OCI-LY7 (cell line): Measurements from ENCODE around the gene NPHS2. TPM values are rescaled to one million over a fixed set of nuclear protein-coding genes. Genes with fewer than 3 reads are reported as not detected.

ENCODE experiments used
- BruUV-seq: library from RNA; stranded (reverse); fragments of 400-500 nt; replicated peaks from 2 replicates; lab custom pipeline; 2021; lab: Mats Ljungman, UMichigan
- CTCF ChIA-PET: fragments of 300-600 bp; sonication (Branson Sonifier 250); formaldehyde crosslinking; loops from one replicate; lab custom pipeline; 2022; ENCODE audit warnings: antibody characterized with exemption; ENCODE audit not compliant: unreplicated experiment; lab: Charles Lee
- POLR2A ChIA-PET: fragments of 300-600 bp; sonication (Branson Sonifier 250); formaldehyde crosslinking; loops from one replicate; lab custom pipeline; 2022; ENCODE audit warnings: antibody characterized with exemption; lab: Charles Lee
- DNase-seq: peaks from one replicate; pipeline ENCODE4 v3.0.0-alpha.2; 2015; ENCODE audit warnings: low spot score
- H2AFZ ChIP-seq: fragments of 200-600 bp; sonication (generic), shearing (Covaris generic); 2 replicates; pipeline ENCODE4 v1.6.1; 2014; ENCODE audit warnings: mild to moderate bottlenecking, antibody characterized with exemption, low read length, moderate library complexity
- H3K27ac ChIP-seq: fragments of 200-600 bp; sonication (generic); 2 replicates; pipeline ENCODE4 v1.5.1; 2014; ENCODE audit warnings: mixed run types, low read depth, mild to moderate bottlenecking, moderate library complexity, low read length, inconsistent platforms; ENCODE audit not compliant: poor library complexity, severe bottlenecking
- H3K36me3 ChIP-seq: fragments of 200-600 bp; sonication (generic); 2 replicates; pipeline ENCODE4 v1.6.1; 2014; ENCODE audit warnings: mild to moderate bottlenecking, antibody characterized with exemption, low read length, moderate library complexity, mixed read lengths; ENCODE audit not compliant: insufficient read depth
- H3K4me1 ChIP-seq: fragments of 200-600 bp; sonication (generic); 2 replicates; pipeline ENCODE4 v1.5.1; 2014; ENCODE audit warnings: mild to moderate bottlenecking, low read length; ENCODE audit not compliant: insufficient read depth, poor library complexity, severe bottlenecking
- H3K4me2 ChIP-seq: fragments of 200-600 bp; sonication (generic); 2 replicates; pipeline ENCODE4 v1.6.1; 2014; ENCODE audit warnings: mild to moderate bottlenecking, low read length
- H3K4me3 ChIP-seq: fragments of 200-600 bp; sonication (generic); 2 replicates; pipeline ENCODE4 v1.5.1; 2014; ENCODE audit warnings: mild to moderate bottlenecking, low read depth, low read length; ENCODE audit not compliant: poor library complexity, severe bottlenecking
- H3K79me2 ChIP-seq: fragments of 200-600 bp; sonication (generic); 2 replicates; pipeline ENCODE4 v1.6.1; 2016; ENCODE audit warnings: low read depth, mild to moderate bottlenecking, low read length, moderate library complexity, mixed read lengths; ENCODE audit not compliant: insufficient read depth
- H3K9me2 ChIP-seq: fragments of 200-600 bp; sonication (generic); 2 replicates; pipeline ENCODE4 v1.6.1; 2016; ENCODE audit warnings: mild to moderate bottlenecking, low read length, mixed read lengths; ENCODE audit not compliant: insufficient read depth
- H3K9me3 ChIP-seq: fragments of 200-600 bp; sonication (generic); 2 replicates; pipeline ENCODE4 v1.6.1; 2014; ENCODE audit warnings: mild to moderate bottlenecking, mixed run types, low read length, mixed read lengths
- H4K20me1 ChIP-seq: fragments of 200-600 bp; sonication (generic); 2 replicates; pipeline ENCODE4 v1.6.1; 2014; ENCODE audit warnings: mild to moderate bottlenecking, antibody characterized with exemption, low read length, moderate library complexity, mixed read lengths; ENCODE audit not compliant: insufficient read depth
- EZH2phosphoT487 ChIP-seq: fragments of 200-600 bp; sonication (generic); IDR thresholded peaks from 2 replicates; pipeline ENCODE4 v1.6.1; 2018; ENCODE audit warnings: low read depth, borderline replicate concordance, mild to moderate bottlenecking, mixed run types, antibody characterized with exemption, low read length, moderate library complexity, mixed read lengths
- intact Hi-C: fragments of 100-400 bp; cut with micrococcal nuclease; formaldehyde crosslinking; loops from one replicate; pipeline ENCODE4 v1.10.0; 2022; ENCODE audit not compliant: unreplicated experiment
- total RNA-seq, 2 experiments: library from RNA; depleted of rRNA in 1 of 2; stranded (reverse); fragments of >200 nt in 1 of 2; shearing (Covaris generic) in 1 of 2; gene quantifications; 2 replicates each; pipeline ENCODE4 v1.2.3, GENCODE V29; 2014 to 2022
- TF ChIP-seq, protein P1 (sequence below): fragments of 200-600 bp; sonication (generic); conservative IDR thresholded peaks from 2 replicates; pipeline ENCODE4 v1.5.1; 2014; ENCODE audit warnings: mild to moderate bottlenecking, antibody characterized with exemption, low read length, moderate library complexity, mixed read lengths

Gene NPHS2
- total RNA-seq, 2 experiments from 2014 or later = not detected

DNA sequence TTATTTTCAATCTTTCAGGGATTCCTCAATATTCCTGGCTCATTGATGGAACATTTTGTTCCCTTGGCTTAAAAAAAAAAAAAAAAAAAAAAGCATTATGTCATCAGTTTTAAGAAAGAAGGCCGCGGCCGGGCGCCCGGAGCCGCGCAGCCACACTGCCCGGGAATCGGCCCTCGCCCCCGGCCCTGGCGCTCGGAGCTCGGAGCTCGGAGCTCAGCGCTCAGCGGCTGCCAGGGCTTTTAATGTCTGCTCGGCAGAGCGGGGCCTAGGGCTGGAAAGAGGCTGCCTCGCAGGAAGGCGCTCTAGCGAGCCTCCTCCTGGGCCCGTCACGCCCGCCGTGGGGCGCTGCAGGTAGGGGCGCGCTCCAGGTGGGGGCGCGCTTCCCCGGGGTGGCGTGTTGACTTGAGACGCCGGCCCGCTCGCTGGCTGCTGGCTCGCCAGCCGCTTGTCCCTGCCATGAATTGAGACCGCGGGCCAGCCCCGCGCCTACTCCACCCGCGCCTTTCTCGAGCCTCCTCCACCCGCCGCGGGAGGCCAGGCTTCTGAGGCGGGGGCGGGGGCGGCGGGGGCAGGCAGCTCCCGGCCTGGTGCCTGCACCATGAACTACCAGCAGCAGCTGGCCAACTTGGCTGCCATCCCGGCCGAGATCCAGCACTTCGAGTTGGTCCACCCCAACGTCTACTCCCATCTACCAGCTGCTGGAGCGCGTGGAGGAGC lies 10.5 kb upstream of the NPHS2 start:
- no peak overlapping the region for H2AFZ ChIP-seq
- H3K27ac ChIP-seq = no peak overlapping the region
- H3K79me2 ChIP-seq = no peaks in the 10 kb centered on the region
- DNase-seq = no peak
- H3K4me2 ChIP-seq = no peak overlapping the region
- H3K9me2 ChIP-seq = no peaks in the 10 kb centered on the region
- H3K36me3 ChIP-seq = no peaks in the 10 kb centered on the region
- H3K9me3 ChIP-seq = no peaks in the 10 kb centered on the region
- no TSS peak for BruUV-seq
- ChIA-PET POLR2A (interaction anchor here (0.6 kb wide), 1 partner anchor 124 kb away, joined by 3 read pairs; no protein-coding TSS in a partner anchor), CTCF (no interaction called here)
- H3K4me1 ChIP-seq = no peaks in the 10 kb centered on the region
- intact Hi-C loops = no loop called here
- no peak overlapping the region for H3K4me3 ChIP-seq
- no peaks in the 10 kb centered on the region for H4K20me1 ChIP-seq
- no peak for TF ChIP-seq EZH2phosphoT487
- TF ChIP-seq, protein P1, sequence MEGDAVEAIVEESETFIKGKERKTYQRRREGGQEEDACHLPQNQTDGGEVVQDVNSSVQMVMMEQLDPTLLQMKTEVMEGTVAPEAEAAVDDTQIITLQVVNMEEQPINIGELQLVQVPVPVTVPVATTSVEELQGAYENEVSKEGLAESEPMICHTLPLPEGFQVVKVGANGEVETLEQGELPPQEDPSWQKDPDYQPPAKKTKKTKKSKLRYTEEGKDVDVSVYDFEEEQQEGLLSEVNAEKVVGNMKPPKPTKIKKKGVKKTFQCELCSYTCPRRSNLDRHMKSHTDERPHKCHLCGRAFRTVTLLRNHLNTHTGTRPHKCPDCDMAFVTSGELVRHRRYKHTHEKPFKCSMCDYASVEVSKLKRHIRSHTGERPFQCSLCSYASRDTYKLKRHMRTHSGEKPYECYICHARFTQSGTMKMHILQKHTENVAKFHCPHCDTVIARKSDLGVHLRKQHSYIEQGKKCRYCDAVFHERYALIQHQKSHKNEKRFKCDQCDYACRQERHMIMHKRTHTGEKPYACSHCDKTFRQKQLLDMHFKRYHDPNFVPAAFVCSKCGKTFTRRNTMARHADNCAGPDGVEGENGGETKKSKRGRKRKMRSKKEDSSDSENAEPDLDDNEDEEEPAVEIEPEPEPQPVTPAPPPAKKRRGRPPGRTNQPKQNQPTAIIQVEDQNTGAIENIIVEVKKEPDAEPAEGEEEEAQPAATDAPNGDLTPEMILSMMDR = no peak

DNA sequence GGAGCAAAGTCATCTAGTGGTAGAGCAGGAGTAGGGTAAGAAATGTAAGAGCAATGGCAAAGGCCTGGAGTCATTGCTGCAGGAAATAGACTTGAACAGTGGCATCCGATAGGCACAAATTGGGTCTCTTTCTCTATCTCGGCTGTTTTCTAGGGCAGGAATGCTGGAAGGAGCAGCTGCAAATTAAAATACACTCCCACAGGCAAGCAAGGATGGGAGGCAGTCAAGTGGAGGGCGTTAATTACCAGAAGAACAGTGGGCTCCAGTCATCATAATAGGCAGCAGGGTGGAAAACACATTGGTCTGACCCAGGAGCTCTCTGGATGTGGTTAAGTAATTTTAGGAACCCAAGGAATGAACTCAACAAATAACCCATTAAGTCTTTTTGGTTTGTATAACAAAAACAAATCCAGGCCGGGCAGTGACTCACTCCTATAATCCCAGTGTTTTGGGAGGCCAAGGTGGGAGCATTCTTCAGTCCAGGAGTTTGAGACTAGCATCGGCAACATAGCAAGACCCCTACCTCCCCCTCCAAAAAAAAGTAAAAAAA lies 8.1 kb upstream of the NPHS2 start:
- intact Hi-C loops = no loop called here
- H3K36me3 ChIP-seq = no peaks in the 10 kb centered on the region
- POLR2A ChIA-PET = interaction anchor here (0.6 to 1.0 kb wide), 5 partner anchors 14 to 364 kb away, joined by 3 read pairs; no protein-coding TSS in a partner anchor
- no peak overlapping the region for H3K4me3 ChIP-seq
- no peak for DNase-seq
- H3K27ac ChIP-seq = no peak overlapping the region
- BruUV-seq = no TSS peak
- no peaks in the 10 kb centered on the region for H3K9me2 ChIP-seq
- H3K4me1 ChIP-seq = no peaks in the 10 kb centered on the region
- H3K9me3 ChIP-seq = no peaks in the 10 kb centered on the region
- H3K79me2 ChIP-seq = no peaks in the 10 kb centered on the region
- H3K4me2 ChIP-seq = no peak overlapping the region
- no peak overlapping the region for H2AFZ ChIP-seq
- TF ChIP-seq, protein P1 = no peak
- CTCF ChIA-PET = no interaction called here
- H4K20me1 ChIP-seq = no peaks in the 10 kb centered on the region

DNA sequence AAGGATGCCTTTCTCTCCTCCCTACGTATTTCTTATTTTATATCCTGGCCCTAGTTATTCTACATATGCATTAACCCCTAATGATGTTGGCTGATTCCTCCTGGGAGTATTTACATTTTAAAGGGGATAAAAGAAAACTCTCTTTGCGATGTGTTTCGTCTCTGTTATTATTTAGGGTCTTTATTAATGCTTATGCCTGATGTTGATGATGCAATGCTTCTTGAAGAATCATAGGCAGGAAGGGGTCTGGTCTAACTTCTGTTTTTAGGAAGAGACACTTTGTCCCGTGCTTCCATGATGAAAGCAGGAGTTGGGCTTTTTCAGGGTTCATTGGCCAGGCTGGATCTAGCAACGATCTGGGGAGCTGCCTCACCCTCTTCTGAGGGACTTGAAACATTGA lies 761 bp upstream of the NPHS2 start:
- ChIA-PET POLR2A (no interaction called here), CTCF (no interaction called here)
- Histone ChIP-seq H3K9me2 (no peaks in the 10 kb centered on the region), H3K4me2 (no peak overlapping the region), H3K27ac (no peak overlapping the region), H3K36me3 (no peaks in the 10 kb centered on the region), H3K4me3 (no peak overlapping the region), H2AFZ (no peak overlapping the region), H3K79me2 (no peaks in the 10 kb centered on the region), H3K4me1 (no peaks in the 10 kb centered on the region), H4K20me1 (no peaks in the 10 kb centered on the region), H3K9me3 (no peaks in the 10 kb centered on the region)
- TF ChIP-seq EZH2phosphoT487 = no peak
- TF ChIP-seq, protein P1 = no peak
- no peak for DNase-seq
- BruUV-seq = no TSS peak
- intact Hi-C loops = no loop called here
